ENCODE data around the gene UBE2G2.

Gene UBE2G2

DNA sequence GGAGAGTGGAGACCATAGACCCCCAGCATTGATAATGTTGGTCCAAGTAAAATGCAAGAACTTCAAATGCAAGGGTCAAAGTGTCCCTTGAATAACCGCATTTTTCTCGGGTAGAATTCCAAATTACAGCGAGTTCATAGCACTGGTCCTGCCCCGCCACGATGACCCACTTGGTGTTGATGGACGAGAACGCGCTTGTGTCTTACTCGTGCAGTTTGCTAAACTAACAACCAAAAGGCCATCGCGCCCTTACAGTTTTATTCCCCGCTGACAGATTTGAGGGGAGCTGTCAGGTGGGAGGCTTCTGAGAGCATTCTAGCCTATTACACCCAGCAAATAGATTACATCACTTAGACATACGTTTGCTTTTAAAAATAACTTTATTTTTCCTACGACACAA lies 72.9 kb downstream of the UBE2G2 start:
- H3K4me3 ChIP-seq (ENCODE audit: low read depth, low read length), result no peak overlapping the region
- no peak for DNase-seq (ENCODE audit: low read depth)
- TF ChIP-seq, protein P1, sequence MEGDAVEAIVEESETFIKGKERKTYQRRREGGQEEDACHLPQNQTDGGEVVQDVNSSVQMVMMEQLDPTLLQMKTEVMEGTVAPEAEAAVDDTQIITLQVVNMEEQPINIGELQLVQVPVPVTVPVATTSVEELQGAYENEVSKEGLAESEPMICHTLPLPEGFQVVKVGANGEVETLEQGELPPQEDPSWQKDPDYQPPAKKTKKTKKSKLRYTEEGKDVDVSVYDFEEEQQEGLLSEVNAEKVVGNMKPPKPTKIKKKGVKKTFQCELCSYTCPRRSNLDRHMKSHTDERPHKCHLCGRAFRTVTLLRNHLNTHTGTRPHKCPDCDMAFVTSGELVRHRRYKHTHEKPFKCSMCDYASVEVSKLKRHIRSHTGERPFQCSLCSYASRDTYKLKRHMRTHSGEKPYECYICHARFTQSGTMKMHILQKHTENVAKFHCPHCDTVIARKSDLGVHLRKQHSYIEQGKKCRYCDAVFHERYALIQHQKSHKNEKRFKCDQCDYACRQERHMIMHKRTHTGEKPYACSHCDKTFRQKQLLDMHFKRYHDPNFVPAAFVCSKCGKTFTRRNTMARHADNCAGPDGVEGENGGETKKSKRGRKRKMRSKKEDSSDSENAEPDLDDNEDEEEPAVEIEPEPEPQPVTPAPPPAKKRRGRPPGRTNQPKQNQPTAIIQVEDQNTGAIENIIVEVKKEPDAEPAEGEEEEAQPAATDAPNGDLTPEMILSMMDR (IDR thresholded peaks at IDR 0.05; ENCODE audit: low read depth, low read length, missing control alignments), result no peak

- DNase-seq (ENCODE audit: low read depth), result no peak
- H3K4me3 ChIP-seq (ENCODE audit: low read depth, low read length), result no peak overlapping the region
- TF ChIP-seq, protein P1 (IDR thresholded peaks at IDR 0.05; ENCODE audit: low read depth, low read length, missing control alignments), result no peak
These were observed 73.9 kb downstream of the UBE2G2 start for GRCh38 chr21:44727757-44728156.

- TF ChIP-seq, protein P1 (IDR thresholded peaks at IDR 0.05; ENCODE audit: low read depth, low read length, missing control alignments), result no peak
- no peak for DNase-seq (ENCODE audit: low read depth)
- no peak overlapping the region for H3K4me3 ChIP-seq (ENCODE audit: low read depth, low read length)
These were observed 74.3 kb downstream of the UBE2G2 start for GRCh38 chr21:44727321-44727720.

- TF ChIP-seq, protein P1 (IDR thresholded peaks at IDR 0.05; ENCODE audit: low read depth, low read length, missing control alignments), result no peak
- no peak for DNase-seq (ENCODE audit: low read depth)
- H3K4me3 ChIP-seq (ENCODE audit: low read depth, low read length), result no peak overlapping the region
These were observed 74.8 kb downstream of the UBE2G2 start for GRCh38 chr21:44726826-44727225.

- no peak overlapping the region for H3K4me3 ChIP-seq (ENCODE audit: low read depth, low read length)
- TF ChIP-seq, protein P1 (IDR thresholded peaks at IDR 0.05; ENCODE audit: low read depth, low read length, missing control alignments), result no peak
- no peak for DNase-seq (ENCODE audit: low read depth)
These were observed 76.7 kb downstream of the UBE2G2 start for GRCh38 chr21:44724926-44725325.

DNA sequence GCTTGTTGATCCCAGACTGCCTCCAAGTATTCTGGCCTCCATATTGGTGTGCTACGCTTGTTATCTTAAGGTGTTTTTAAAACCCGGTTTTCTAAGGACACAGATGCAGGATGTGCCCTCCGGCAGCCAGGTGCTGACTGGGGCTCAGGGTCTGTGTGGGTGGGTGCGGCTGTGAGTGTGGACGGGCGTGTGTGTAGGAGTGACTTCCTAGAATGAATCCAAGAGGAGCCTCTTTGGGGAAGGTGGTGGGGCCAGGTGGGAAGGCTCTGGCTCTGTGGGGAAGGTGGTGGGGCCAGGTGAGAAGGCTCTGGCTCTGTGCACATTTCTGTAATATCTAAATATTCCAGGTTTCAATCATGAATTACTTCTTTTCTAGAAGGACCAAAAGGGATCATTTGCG lies 77.4 kb downstream of the UBE2G2 start:
- TF ChIP-seq, protein P1 (IDR thresholded peaks at IDR 0.05; ENCODE audit: low read depth, low read length, missing control alignments), result no peak
- DNase-seq (ENCODE audit: low read depth), result no peak
- H3K4me3 ChIP-seq (ENCODE audit: low read depth, low read length), result no peak overlapping the region

All from GM12864 (cell line).